Smooth muscle cell (in vitro differentiated cells): ENCODE data around the gene RHBDF2. TPM values are rescaled to one million over a fixed set of nuclear protein-coding genes. Genes with fewer than 3 reads are reported as not detected.

Source experiments
- DNase-seq: peaks from one replicate; lab custom pipeline; 2025; ENCODE audit not compliant: unreplicated experiment; lab: John Stamatoyannopoulos, UW
- H2AFZ ChIP-seq: fragments of 200-600 bp; sonication (generic); 2 replicates; pipeline ENCODE4 v1.6.0; 2016; ENCODE audit warnings: antibody characterized with exemption, low read depth, mild to moderate bottlenecking
- H3F3A ChIP-seq: fragments of 200-600 bp; sonication (generic); 2 replicates; pipeline ENCODE4 v1.6.0; 2017; ENCODE audit warnings: antibody characterized with exemption, low read depth
- H3K27ac ChIP-seq: fragments of 200-600 bp; sonication (generic); 2 replicates; pipeline ENCODE4 v1.5.1; 2016; ENCODE audit warnings: low read depth, mild to moderate bottlenecking
- H3K27me3 ChIP-seq: fragments of 200-600 bp; sonication (generic); 2 replicates; pipeline ENCODE4 v1.6.1; 2016; ENCODE audit warnings: low read depth, mild to moderate bottlenecking
- H3K36me3 ChIP-seq: fragments of 200-600 bp; sonication (generic); 2 replicates; pipeline ENCODE4 v1.5.1; 2016; ENCODE audit warnings: low read depth
- H3K4me1 ChIP-seq: fragments of 200-600 bp; sonication (generic); 2 replicates; pipeline ENCODE4 v1.5.1; 2016; ENCODE audit warnings: low read depth
- H3K4me2 ChIP-seq: fragments of 200-600 bp; sonication (generic); 2 replicates; pipeline ENCODE4 v1.6.0; 2016; ENCODE audit warnings: mild to moderate bottlenecking
- H3K4me3 ChIP-seq: fragments of 200-600 bp; sonication (generic); 2 replicates; pipeline ENCODE4 v1.5.1; 2016; ENCODE audit warnings: mild to moderate bottlenecking
- H3K79me2 ChIP-seq: fragments of 200-600 bp; sonication (generic); 2 replicates; pipeline ENCODE4 v1.6.0; 2016; ENCODE audit warnings: low read depth, mild to moderate bottlenecking
- H3K9ac ChIP-seq: fragments of 200-600 bp; sonication (generic); 2 replicates; pipeline ENCODE4 v1.6.0; 2016; ENCODE audit warnings: low read depth
- H3K9me3 ChIP-seq: fragments of 200-600 bp; sonication (generic); replicated peaks from 2 replicates; pipeline ENCODE4 v1.5.1; 2016; ENCODE audit warnings: low read depth
- H4K20me1 ChIP-seq: fragments of 200-600 bp; sonication (generic); 2 replicates; pipeline ENCODE4 v1.6.0; 2016; ENCODE audit warnings: low read depth
- CTCF ChIP-seq: fragments of 200-600 bp; sonication (generic); IDR thresholded peaks from 2 replicates; pipeline ENCODE4 v1.5.1; 2017; ENCODE audit warnings: borderline replicate concordance, mild to moderate bottlenecking, antibody characterized with exemption; ENCODE audit not compliant: insufficient read depth, poor library complexity, severe bottlenecking
- WGBS: methylation state at CpG from one replicate; pipeline ENCODE4 v1.1.7; 2016; ENCODE audit warnings: low lambda C conversion rate; 5-methylcytosine and 5-hydroxymethylcytosine counted together
- polyA plus RNA-seq: library from polyadenylated mRNA; unstranded; fragments of >200 nt; fragmentation: Nextera tagmentation; extraction: Ambion mirVana; gene quantifications from 2 replicates; pipeline ENCODE4 v1.2.1, GENCODE V29; 2016
- total RNA-seq: library from RNA; depleted of rRNA; stranded (reverse); fragments of >200 nt; gene quantifications from 2 replicates; pipeline ENCODE4 v1.2.3, GENCODE V29; 2014

Gene RHBDF2
- total and polyA plus RNA-seq, 2 experiments from 2014 or later = 12.2 to 20.5 TPM

GRCh38 chr17:76543826-76544545 lies 42.8 kb upstream of the RHBDF2 start:
- DNase-seq = peak; percentile 18
- Histone ChIP-seq H3K9me3 (no peaks in the 10 kb centered on the region), H3K79me2 (no peaks in the 10 kb centered on the region), H3K4me3 (no peak overlapping the region), H3K27me3 (no peaks in the 10 kb centered on the region), H3K27ac (no peak overlapping the region), H3F3A (peaks cover 6% of the 10 kb centered on the region), H3K9ac (peak overlapping the region; percentile 3), H4K20me1 (no peaks in the 10 kb centered on the region), H3K4me2 (peak overlapping the region; percentile 75), H3K4me1 (peaks cover 16% of the 10 kb centered on the region), H2AFZ (no peak overlapping the region), H3K36me3 (no peaks in the 10 kb centered on the region)
- 10% methylated on average over 21 of the region's 22 CpGs for WGBS
- no peak for TF ChIP-seq CTCF

GRCh38 chr17:76543482-76543825 lies 42.2 kb upstream of the RHBDF2 start:
- no peaks in the 10 kb centered on the region for H3K36me3 ChIP-seq
- TF ChIP-seq CTCF = no peak
- H3K9me3 ChIP-seq = no peaks in the 10 kb centered on the region
- H3K27ac ChIP-seq = no peak overlapping the region
- no peak overlapping the region for H3K9ac ChIP-seq
- H3K4me3 ChIP-seq = no peak overlapping the region
- H3K4me1 ChIP-seq = peaks cover 22% of the 10 kb centered on the region
- no peak for DNase-seq
- WGBS = 30% methylated on average over 6 of the region's 6 CpGs
- no peaks in the 10 kb centered on the region for H3K27me3 ChIP-seq
- H3F3A ChIP-seq = peaks cover 6% of the 10 kb centered on the region
- H2AFZ ChIP-seq = no peak overlapping the region
- peak overlapping the region; percentile 75 for H3K4me2 ChIP-seq
- H4K20me1 ChIP-seq = no peaks in the 10 kb centered on the region
- no peaks in the 10 kb centered on the region for H3K79me2 ChIP-seq

GRCh38 chr17:76542984-76543383 lies 41.8 kb upstream of the RHBDF2 start:
- H3K27me3 ChIP-seq = no peaks in the 10 kb centered on the region
- no peaks in the 10 kb centered on the region for H3K36me3 ChIP-seq
- H3K9me3 ChIP-seq = no peaks in the 10 kb centered on the region
- H3K9ac ChIP-seq = no peak overlapping the region
- no peak for DNase-seq
- H3F3A ChIP-seq = peaks cover 6% of the 10 kb centered on the region
- TF ChIP-seq CTCF = no peak
- H3K4me3 ChIP-seq = no peak overlapping the region
- no peak overlapping the region for H2AFZ ChIP-seq
- H4K20me1 ChIP-seq = no peaks in the 10 kb centered on the region
- H3K27ac ChIP-seq = no peak overlapping the region
- no peak overlapping the region for H3K4me2 ChIP-seq
- peaks cover 26% of the 10 kb centered on the region for H3K4me1 ChIP-seq
- 68% methylated on average over 8 of the region's 8 CpGs for WGBS
- H3K79me2 ChIP-seq = no peaks in the 10 kb centered on the region

- no peak overlapping the region for H3K27ac ChIP-seq
- H3K4me3 ChIP-seq = no peak overlapping the region
- H3K79me2 ChIP-seq = no peaks in the 10 kb centered on the region
- H3K9me3 ChIP-seq = no peaks in the 10 kb centered on the region
- H3K27me3 ChIP-seq = no peaks in the 10 kb centered on the region
- 88% methylated on average over 10 of the region's 10 CpGs for WGBS
- no peak for TF ChIP-seq CTCF
- peaks cover 6% of the 10 kb centered on the region for H3F3A ChIP-seq
- DNase-seq = no peak
- H3K9ac ChIP-seq = no peak overlapping the region
- H2AFZ ChIP-seq = no peak overlapping the region
- H3K36me3 ChIP-seq = no peaks in the 10 kb centered on the region
- no peak overlapping the region for H3K4me2 ChIP-seq
- no peaks in the 10 kb centered on the region for H4K20me1 ChIP-seq
- H3K4me1 ChIP-seq = peaks cover 27% of the 10 kb centered on the region
These were observed 41.3 kb upstream of the RHBDF2 start for GRCh38 chr17:76542566-76542971.
